ENCODE data around the gene ZNF3. TPM values are rescaled to one million over a fixed set of nuclear protein-coding genes. Genes with fewer than 3 reads are reported as not detected.

Gene ZNF3
- polyA plus RNA-seq, 3 donors = 7.1 to 13.4 (median 8.9) TPM

DNA sequence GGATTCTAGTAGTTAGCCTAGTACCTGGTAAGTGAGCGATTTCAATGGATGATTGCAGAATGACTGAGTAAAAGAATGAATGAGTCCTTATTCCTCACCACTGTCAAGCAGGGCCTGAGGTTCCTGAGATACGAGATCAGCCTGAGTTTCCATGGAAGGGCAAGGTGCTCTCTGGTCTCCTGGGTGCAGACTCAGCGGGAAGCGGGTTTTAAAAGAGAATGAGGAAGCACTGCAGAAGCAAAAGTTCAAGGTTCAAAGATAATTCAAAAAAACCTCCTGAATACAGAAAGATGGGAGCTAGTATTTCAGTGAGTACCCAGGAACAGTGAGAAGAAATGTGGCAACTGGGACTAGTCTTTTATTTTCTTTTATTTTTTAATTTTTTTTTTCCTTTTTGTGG is 4.3 kb downstream of the ZNF3 start:
- H3K36me3 Mint-ChIP-seq = peaks cover 56 to 72% of the 10 kb centered on the region in 2 donors
- no peak for DNase-seq
- H3K4me3 ChIP-seq (replicated peaks in 1 of 3; ENCODE audit: low read depth in 2 of 3, low read length in 3 of 3) = no peak overlapping the region
- H3K4me1 ChIP-seq (ENCODE audit: control insufficient read depth in 1 of 2, insufficient read depth in 2 of 2, low read length in 2 of 2) = peaks cover 16 to 17% of the 10 kb centered on the region in 2 donors
- no peak for TF ChIP-seq CTCF (IDR thresholded peaks at IDR 0.05)
- no peak overlapping the region for H3K4me2 ChIP-seq (replicated peaks; ENCODE audit: extremely low read depth, low read length, poor library complexity, severe bottlenecking)
- peaks cover 46% of the 10 kb centered on the region for H3K79me2 ChIP-seq (ENCODE audit: insufficient read depth, low read length)
- no peak overlapping the region for H3K4me3 Mint-ChIP-seq
- intact Hi-C loops (cut with micrococcal nuclease) = no loop called here
- no peak overlapping the region for H2AFZ ChIP-seq (ENCODE audit: insufficient read depth, low read depth, low read length, poor library complexity, severe bottlenecking)
- H3K9ac ChIP-seq (ENCODE audit: insufficient read depth, low read length, poor library complexity, severe bottlenecking) = no peak overlapping the region
- peaks cover 55 to 74% of the 10 kb centered on the region in 2 donors for H3K36me3 ChIP-seq (replicated peaks in 1 of 2; ENCODE audit: control insufficient read depth in 1 of 2, insufficient read depth in 2 of 2, low read length in 2 of 2)
- H4K20me1 ChIP-seq (ENCODE audit: insufficient read depth, low read length) = peaks cover 21% of the 10 kb centered on the region
- peaks cover 17% of the 10 kb centered on the region for H3K4me1 Mint-ChIP-seq
- no peak overlapping the region for H3K27ac Mint-ChIP-seq
- peaks cover 14 to 17% of the 10 kb centered on the region in 2 donors for H3K9me3 ChIP-seq (replicated peaks in 1 of 2; ENCODE audit: control insufficient read depth in 1 of 2, insufficient read depth in 1 of 2, low read length in 2 of 2)
- no peak overlapping the region for H3K27ac ChIP-seq (ENCODE audit: low read depth in 1 of 2, low read length in 2 of 2)
- H3K27me3 Mint-ChIP-seq (ENCODE audit: low read depth in 3 of 3) = no peaks in the 10 kb centered on the region
- peaks cover 8 to 24% (median 17%) of the 10 kb centered on the region in 7 donors for H3K9me3 Mint-ChIP-seq
- 100% methylated on average over 4 of the region's 4 CpGs for WGBS (ENCODE audit: insufficient coverage)
- no peaks in the 10 kb centered on the region for H3K27me3 ChIP-seq (ENCODE audit: control insufficient read depth in 2 of 2, insufficient read depth in 2 of 2, low read length in 2 of 2)

- peaks cover 8% of the 10 kb centered on the region for H3K4me1 Mint-ChIP-seq
- intact Hi-C loops (cut with micrococcal nuclease) = no loop called here
- peaks cover 3 to 6% of the 10 kb centered on the region in 2 donors for H3K4me1 ChIP-seq (ENCODE audit: control insufficient read depth in 1 of 2, insufficient read depth in 2 of 2, low read length in 2 of 2)
- H3K27me3 ChIP-seq (ENCODE audit: control insufficient read depth in 2 of 2, insufficient read depth in 2 of 2, low read length in 2 of 2) = no peaks in the 10 kb centered on the region
- peaks cover 74 to 89% of the 10 kb centered on the region in 2 donors for H3K36me3 Mint-ChIP-seq
- H3K36me3 ChIP-seq (replicated peaks in 1 of 2; ENCODE audit: control insufficient read depth in 1 of 2, insufficient read depth in 2 of 2, low read length in 2 of 2) = peaks cover 73 to 91% of the 10 kb centered on the region in 2 donors
- H3K27me3 Mint-ChIP-seq (ENCODE audit: low read depth in 3 of 3) = peaks cover 0 to 6% (median 0%) of the 10 kb centered on the region in 3 donors
- H3K27ac ChIP-seq (ENCODE audit: low read depth in 1 of 2, low read length in 2 of 2) = no peak overlapping the region
- DNase-seq = no peak
- H3K4me2 ChIP-seq (replicated peaks; ENCODE audit: extremely low read depth, low read length, poor library complexity, severe bottlenecking) = no peak overlapping the region
- H3K9me3 ChIP-seq (replicated peaks in 1 of 2; ENCODE audit: control insufficient read depth in 1 of 2, insufficient read depth in 1 of 2, low read length in 2 of 2) = peaks cover 32 to 35% of the 10 kb centered on the region in 2 donors
- no peak for TF ChIP-seq CTCF (IDR thresholded peaks at IDR 0.05)
- no peak overlapping the region for H3K4me3 Mint-ChIP-seq
- peak overlapping the region in 3 of 7 donors; percentile 18 to 86 (median 44) for H3K27ac Mint-ChIP-seq
- H3K4me3 ChIP-seq (replicated peaks in 1 of 3; ENCODE audit: low read depth in 2 of 3, low read length in 3 of 3) = no peak overlapping the region
- 93% methylated on average over 3 of the region's 6 CpGs for WGBS (ENCODE audit: insufficient coverage)
- peaks cover 35% of the 10 kb centered on the region for H3K79me2 ChIP-seq (ENCODE audit: insufficient read depth, low read length)
- peaks cover 26 to 42% (median 35%) of the 10 kb centered on the region in 7 donors for H3K9me3 Mint-ChIP-seq
- H4K20me1 ChIP-seq (ENCODE audit: insufficient read depth, low read length) = peaks cover 21% of the 10 kb centered on the region
- no peak overlapping the region for H2AFZ ChIP-seq (ENCODE audit: insufficient read depth, low read depth, low read length, poor library complexity, severe bottlenecking)
- no peak overlapping the region for H3K9ac ChIP-seq (ENCODE audit: insufficient read depth, low read length, poor library complexity, severe bottlenecking)
Observed at GRCh38 chr7:100075418-100075817, 6.1 kb downstream of the ZNF3 start.

Data from CD14-positive monocyte (primary cell).